ENCODE data around the gene AMOTL2.

Gene AMOTL2

DNA sequence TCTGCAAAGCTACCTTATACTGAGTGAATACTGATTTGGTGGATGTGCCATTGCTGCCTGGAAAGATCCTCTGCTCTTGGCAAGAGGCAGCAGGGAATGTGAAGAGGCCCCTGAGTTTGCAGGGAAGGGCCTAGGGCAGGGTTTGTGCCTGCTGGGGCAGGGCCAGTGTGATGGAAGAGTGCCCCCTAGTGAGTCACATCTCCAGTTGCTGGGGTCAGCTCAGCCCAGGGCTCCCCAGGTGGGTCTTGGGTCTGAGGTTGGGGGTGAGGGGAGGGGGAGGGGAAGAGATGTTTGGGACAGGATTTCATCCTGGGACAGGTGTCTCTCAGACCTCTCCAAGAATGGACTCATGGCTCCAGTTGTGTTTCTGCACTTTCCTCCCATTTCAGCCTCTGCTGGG, 4.1 kb upstream of the AMOTL2 start:
- DNase-seq, result peak in 1 of 2 donors; percentile 28

GRCh38 chr3:134377896-134378295, 3.6 kb upstream of the AMOTL2 start:
- DNase-seq, result no peak

DNA sequence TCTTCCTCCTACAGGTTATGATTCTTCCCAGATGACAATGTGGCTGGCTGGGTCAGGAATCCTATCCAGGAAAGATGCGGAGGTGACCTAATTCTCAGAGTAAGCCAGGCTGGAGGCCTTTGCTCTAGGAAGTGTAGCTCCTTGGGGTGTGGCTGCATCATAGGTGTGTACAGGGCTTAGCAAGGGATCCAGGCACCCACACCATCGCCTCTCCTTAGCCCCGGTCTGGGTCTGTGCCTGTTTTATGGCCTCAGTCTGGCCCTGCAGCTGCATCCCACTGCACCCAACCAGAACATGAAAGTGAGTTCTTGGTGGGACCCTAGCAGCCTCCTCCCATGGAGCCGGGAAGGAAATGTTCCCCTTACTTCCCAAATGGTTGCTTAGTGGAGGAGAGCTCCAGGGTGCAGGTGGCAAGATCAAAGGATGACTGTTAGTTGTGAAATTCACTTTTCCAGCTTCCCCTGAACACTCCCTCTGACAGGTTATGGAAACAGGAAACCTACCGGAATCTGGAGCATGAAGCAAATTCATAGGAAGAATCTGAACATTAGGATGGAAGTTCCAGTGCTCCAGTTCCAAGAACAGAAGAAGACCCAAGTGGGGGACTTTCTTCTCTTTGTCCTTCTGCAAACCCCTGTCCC, 2.7 kb upstream of the AMOTL2 start:
- no peak for DNase-seq

DNA sequence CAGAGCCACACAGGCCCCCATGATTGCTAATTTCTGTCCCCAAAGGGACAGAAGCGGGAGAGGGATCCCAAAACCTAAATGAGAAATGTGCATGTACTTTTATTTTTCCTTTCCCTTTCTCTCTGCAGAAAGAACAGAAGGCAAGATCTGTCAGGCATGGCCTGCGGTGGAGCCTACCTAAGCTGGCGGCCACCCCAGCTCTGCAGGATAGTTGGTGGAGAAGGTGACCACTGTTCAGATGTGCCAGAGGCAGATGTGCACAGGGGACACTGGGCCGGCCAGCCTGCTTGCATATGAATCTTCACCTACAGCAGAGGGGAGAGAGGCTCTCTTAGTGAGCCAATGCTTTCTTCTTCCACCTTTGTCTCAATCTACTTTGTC, 2.1 kb upstream of the AMOTL2 start:
- no peak for DNase-seq

GRCh38 chr3:134375582-134376384, 1.5 kb upstream of the AMOTL2 start:
- no peak for DNase-seq

- DNase-seq, result no peak
These were observed 739 bp upstream of the AMOTL2 start for GRCh38 chr3:134374791-134375581.

DNA sequence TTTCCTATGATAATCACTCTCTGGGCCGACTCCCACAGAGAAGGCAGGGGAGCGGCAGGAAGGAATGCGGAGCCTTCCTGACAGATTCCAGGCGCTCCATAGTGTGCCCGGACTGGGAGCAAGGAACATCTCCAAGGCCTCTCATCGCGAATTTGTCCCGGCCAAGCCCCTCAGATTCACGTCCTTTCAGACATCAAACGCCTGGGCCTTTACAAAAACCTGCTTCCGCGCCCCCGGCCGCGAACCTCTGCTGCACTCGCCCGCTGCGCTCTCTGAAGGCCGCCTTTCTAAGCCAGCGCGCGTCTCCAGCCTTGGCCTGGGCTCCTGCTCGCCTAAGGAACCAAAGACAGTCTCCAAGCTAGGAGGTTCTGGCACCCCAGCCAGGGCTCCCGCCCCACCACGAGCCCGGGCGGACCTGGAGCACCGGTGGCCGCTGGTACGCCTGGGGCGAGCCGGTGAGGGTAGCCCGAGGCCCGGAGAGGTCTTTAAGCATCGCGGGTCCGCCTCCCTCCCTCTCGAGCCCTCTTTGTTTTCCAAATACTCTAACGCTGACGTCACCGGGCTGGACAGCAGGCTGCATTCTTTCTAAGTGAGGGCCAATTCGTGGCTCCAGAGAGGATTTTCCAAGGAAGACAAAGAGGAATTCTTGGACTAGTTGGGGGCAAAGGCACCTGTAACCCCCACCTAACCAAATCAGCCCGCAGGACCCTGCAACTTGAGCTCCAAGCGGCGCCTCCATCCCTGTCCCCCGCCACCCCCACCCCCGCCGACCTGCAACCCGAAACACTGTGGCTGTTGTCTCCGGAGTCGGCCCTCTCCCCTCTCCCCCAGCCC, 759 bp downstream of the AMOTL2 start:
- DNase-seq, result no peak

GRCh38 chr3:134372396-134373270, 1.6 kb downstream of the AMOTL2 start:
- DNase-seq, result no peak

DNA sequence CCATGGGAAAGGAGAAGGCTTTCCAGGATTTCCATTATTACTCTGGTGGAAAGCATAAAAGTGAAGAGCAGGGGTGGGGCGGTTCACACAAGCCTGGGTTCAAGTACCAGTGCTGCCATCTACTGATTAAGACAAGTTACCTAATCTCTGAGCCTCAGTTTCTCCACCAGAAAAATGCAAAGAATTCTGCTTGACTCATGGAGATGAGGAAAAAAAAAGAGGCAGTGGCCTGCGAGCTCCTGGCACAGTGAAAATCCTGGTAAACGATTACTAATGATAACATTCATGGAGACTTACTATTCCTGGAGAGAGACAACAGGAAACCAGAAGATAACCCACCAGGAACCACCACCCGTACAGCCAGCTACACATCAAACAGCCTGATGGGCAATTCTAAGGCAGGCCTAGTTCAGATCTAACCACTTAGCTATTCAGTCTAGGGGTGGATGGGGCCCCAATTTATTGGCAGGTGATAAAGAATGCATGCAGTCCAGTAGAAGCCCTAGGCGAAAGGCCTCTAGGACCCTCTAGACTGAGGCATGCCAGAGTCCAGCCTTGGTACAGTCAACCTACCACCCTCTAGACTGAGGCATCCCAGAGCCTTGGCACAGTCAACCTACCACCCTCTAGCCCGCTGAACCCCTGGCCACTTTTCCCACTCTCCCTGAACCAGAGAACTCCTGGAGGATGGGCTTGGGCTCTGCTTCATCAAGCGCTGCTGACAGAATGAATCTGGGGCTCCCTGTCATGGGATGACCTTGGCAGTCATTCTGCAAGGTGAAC, 2.5 kb downstream of the AMOTL2 start:
- DNase-seq, result no peak

- no peak for DNase-seq
These were observed 3.4 kb downstream of the AMOTL2 start for GRCh38 chr3:134370611-134371531.

GRCh38 chr3:134369861-134370596, 4.2 kb downstream of the AMOTL2 start:
- DNase-seq, result no peak

- DNase-seq, result no peak
These were observed 5.0 kb downstream of the AMOTL2 start for GRCh38 chr3:134369231-134369741.

- DNase-seq, result no peak
These were observed 5.5 kb downstream of the AMOTL2 start for GRCh38 chr3:134368751-134369105.

DNA sequence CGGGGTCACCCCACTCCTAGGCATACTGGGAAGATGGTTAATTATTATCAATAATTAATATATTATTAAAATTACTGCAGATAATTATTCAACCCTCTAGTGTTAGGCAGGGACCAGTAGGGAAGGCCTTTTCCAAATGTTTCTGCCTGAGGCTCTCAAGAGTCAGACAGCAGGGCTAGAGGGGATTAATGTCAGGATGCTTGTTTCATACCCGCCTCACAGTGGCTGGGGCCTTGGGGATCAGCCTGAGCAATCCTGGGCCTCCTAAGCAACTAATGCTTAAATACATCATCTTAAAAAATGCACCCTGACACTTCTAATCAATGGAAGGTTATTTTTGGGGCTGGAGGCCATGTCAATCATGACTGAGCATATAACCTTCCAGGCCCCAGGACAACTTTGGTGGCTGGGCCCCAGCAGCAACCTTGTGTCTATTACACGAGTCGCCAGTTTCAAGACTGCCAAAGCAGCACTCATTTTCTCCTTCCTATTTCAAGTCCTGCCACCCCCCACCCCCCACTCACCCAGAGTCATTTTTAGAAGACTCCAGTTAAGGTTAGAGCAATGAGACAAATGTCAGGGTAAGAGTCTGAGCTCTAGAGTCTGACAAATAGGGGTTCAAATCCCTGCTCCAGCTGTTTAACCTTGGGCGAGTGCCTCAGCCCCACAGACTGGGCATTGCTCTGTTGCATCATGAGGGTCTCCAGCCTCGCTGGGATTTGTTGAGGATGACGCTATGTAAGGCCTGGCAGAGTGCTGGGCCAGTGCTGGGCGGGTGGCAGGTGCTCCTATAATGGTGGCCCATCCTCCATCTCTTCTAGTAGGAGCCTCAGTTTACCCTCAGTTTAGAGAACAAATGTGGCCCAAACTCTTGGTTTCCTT, 6.1 kb downstream of the AMOTL2 start:
- no peak for DNase-seq

- DNase-seq, result no peak
These were observed 7.1 kb downstream of the AMOTL2 start for GRCh38 chr3:134366928-134367811.

- no peak for DNase-seq
These were observed 7.9 kb downstream of the AMOTL2 start for GRCh38 chr3:134366221-134366927.
